HG03575 (cell line): ENCODE measurements around the gene MLNR.

Experiments used
- ATAC-seq: cut with Tn5 transposase; IDR thresholded peaks from one replicate; pipeline ENCODE4 v1.9.1; 2021; ENCODE audit not compliant: unreplicated experiment, insufficient number of reproducible peaks, low FRiP score; ENCODE audit errors: extremely low read depth

The MLNR gene

GRCh38 chr13:49221590-49221965 lies 1.4 kb downstream of the MLNR start:
- ATAC-seq = no peak

GRCh38 chr13:49225223-49226042 lies 5.3 kb downstream of the MLNR start:
- ATAC-seq = no peak

GRCh38 chr13:49226613-49227012 lies 6.5 kb downstream of the MLNR start:
- no peak for ATAC-seq

- ATAC-seq = no peak
These were observed 14.6 kb downstream of the MLNR start for GRCh38 chr13:49234741-49235140.

GRCh38 chr13:49235856-49236431 lies 15.8 kb downstream of the MLNR start:
- ATAC-seq = no peak

- no peak for ATAC-seq
These were observed 18.5 kb downstream of the MLNR start for GRCh38 chr13:49238621-49239020.

GRCh38 chr13:49240017-49240416 lies 19.9 kb downstream of the MLNR start:
- no peak for ATAC-seq

- no peak for ATAC-seq
These were observed 21.2 kb downstream of the MLNR start for GRCh38 chr13:49241296-49241695.

- ATAC-seq = no peak
These were observed 25.0 kb downstream of the MLNR start for GRCh38 chr13:49245101-49245500.

- no peak for ATAC-seq
These were observed 26.9 kb downstream of the MLNR start for GRCh38 chr13:49246850-49247642.

- ATAC-seq = peak; percentile 82
These were observed 27.8 kb downstream of the MLNR start, which contains the start of gene CDADC1 for GRCh38 chr13:49247643-49248621. Gene CDADC1, plus strand, starts transcription at chr13:49247925. Its CDS starts 113 bp downstream, at chr13:49248038.

- no peak for ATAC-seq
These were observed 28.5 kb downstream of the MLNR start for GRCh38 chr13:49248622-49249002.

- no peak for ATAC-seq
These were observed 31.2 kb downstream of the MLNR start for GRCh38 chr13:49251326-49251725.

- ATAC-seq = no peak
These were observed 33.2 kb downstream of the MLNR start for GRCh38 chr13:49253310-49253709.

GRCh38 chr13:49254007-49254406 lies 33.9 kb downstream of the MLNR start:
- no peak for ATAC-seq

GRCh38 chr13:49256841-49257240 lies 36.7 kb downstream of the MLNR start:
- no peak for ATAC-seq

GRCh38 chr13:49258089-49258796 lies 38.1 kb downstream of the MLNR start:
- ATAC-seq = no peak

GRCh38 chr13:49259586-49259985 lies 39.4 kb downstream of the MLNR start:
- ATAC-seq = no peak
